ENCODE results near the gene EMILIN2.

EMILIN2 gene

DNA sequence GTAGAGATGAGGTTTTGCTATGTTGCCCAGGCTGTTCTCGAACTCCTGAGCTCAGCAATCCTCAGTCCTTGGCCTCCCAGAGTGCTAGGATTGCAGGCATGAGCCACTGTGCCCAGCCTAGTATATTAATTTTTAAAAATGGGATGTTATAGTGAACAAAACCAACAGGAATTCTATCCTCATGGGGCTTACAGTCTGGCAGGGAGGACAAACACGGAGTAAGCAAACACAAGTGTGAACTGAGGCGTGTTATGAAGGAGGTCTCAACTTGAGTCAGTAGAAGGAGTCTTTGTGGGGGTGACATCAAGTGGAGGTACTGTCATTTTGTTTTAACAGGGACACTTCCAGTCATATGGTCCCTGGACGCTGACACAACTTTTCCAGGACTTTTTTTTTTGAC lies 33.1 kb downstream of the EMILIN2 start:
- no peak for DNase-seq

DNA sequence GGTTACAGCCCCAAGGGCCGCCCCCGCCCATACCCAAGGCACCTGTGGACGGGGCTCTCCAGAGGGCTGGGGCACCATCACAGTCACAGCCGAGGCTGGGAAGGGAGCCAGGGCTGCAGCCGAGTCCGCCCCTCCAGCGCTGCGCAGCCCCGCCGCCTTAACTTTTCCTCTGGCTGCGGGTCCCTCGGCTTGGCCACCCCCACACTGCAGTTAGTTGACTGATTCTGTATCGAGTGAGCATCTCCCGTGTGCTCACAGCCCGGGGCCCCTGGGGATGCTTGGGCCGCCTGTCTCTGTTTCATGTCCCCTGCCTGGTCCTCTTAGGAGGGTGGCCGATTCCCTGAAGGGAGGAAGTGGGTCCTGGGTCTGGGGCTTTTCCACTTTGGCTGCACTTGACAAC lies 33.7 kb downstream of the EMILIN2 start:
- DNase-seq, result no peak

DNA sequence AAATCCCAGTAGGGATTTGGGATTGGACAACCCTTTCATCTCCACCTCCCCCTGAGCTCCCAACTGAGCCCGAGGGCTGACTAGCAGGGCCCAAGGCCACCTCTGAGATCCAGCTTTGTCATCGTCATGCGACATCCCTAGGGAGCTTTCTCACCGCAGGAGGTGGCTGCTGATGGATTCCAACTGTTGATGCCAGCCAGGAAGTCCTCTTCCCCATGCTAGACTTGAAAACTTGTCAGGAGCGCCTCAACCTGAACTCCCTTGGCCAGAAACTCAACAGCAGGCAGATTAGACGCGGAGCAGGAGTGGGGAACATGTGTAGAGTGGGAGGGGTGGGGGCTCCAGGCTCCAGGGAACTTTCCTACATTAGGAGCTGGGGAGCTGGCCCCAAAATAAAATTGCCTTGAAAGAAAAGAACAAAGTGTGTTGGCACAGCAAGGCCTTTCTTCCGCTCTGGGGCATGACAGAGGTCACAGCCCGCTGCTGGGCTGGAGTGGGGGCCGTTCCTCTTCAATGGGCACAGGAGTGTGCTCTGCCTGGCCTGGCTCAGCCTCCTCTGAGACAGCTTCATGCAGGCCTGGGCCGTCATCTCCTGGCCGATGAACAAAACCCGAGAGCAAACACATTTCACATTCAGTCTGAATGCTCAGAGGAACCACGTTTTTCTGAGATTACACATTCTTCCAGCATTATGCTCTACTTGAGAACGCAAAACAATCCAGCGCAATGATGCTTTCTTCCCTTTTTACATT lies 34.5 kb downstream of the EMILIN2 start:
- peak; percentile 91 for DNase-seq

DNA sequence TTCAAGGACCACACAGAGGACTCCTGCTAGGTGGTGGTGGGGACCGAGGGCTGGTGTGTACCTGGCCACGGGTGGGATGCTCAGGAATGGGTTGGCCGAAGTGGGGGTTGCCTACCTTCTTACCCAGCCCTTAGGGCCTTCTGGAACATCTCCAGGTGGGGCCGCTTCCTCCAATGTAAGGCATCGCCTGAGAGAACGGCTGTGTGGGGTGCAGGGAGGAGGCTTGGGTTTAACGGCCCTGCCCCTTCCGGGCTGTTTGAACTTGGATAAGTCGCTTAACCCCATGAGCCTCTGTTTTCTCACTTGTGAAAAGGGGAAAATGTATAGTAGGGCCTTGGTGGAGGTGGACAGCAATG lies 35.0 kb downstream of the EMILIN2 start:
- peak; percentile 57 for DNase-seq

DNA sequence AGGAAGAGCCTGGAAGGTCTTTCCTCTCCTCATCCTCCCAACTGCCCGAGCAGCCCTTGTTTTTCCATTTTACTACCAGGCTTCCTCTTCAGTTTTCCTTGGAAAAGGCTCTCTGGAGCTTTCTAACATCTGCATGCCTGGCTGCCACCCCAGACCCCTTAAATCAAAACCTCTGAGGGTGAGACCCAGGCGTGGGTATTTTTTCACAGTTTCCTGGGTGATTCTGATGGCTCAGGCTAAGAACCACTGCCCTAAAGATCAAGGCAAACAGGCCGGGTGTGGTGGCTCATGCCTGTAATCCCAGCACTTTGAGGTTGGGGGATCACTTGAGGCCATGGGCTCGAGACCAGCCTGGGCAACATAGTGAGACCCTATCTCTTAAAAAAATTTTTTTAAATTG lies 35.4 kb downstream of the EMILIN2 start:
- DNase-seq, result no peak

DNA sequence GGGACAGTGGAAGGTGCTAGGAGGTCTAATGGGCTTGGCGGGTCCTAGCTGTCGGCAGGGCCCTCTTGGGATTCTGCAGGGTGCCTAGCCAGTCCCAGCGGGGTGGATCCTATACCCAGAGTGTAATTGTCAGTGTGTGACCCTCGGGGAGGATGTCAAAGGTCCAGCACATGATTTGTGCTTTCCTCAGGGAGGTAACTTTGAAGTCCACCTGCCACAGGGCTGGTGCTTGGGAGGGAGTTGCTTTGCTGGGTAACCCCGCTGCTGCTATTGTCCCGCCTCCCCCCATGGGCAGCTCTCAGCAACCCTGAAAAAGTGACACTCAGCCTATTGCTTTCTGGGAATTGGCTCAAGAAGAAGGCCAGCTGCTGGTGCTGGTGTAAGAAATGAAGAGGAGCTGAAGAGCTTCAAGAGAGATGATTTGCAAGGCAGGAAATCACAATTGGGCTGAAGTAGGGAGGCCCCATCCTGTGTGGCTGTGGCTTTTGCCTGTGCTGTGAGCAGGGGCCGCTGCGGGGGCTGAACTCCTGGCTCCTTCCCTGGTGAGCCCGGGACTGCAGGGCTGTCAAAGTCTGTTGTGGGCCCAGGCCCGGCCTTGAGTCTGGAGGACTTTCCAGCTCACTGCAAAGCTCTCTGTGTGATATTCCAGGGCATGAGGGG lies 36.4 kb downstream of the EMILIN2 start:
- DNase-seq, result peak; percentile 62

DNA sequence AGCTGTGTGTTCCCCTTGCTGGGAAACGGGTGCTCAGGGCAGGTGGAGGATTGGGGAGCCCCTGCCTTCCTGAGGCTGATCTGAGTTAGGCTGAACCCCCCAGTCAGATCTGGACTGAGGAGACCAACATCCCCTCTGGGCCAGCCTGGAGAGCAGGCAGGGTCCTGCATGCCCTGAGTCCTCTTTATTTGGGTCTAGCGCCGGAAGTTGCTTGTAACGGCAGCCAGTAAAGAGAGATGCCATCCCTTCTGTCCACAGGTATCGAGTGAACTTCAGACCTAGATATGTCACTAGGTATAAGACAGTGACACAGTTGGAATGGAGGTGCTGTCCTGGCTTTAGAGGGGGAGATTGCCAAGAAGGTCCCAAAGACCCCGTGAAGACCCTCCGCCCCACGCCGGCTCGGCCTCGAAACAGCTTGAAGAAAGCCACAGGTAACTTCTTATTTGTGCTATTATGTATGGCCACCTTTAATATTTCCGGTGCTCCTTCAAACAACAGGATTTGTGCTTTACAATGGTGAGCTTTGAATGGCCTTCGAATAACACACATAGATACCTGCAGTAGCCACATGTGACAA lies 38.0 kb downstream of the EMILIN2 start:
- DNase-seq, result no peak

DNA sequence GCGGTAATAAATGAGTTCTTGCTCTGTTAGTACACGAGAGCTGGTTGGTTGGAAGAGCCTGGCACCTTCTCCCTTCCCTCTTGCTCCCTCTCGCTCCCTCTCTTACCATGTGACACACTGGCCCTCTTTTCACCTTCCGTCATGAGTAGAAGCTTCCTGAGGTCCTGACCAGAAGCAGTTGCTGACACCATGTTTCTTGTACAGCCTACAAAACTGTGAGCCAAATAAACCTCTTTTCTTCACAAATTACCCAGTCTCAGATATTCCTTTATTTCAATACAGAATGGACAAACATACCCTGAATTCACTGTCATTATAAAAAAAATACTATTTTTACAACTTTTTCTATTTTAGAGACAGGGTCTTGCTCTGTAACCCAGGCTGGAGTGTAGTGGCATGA lies 40.7 kb downstream of the EMILIN2 start:
- DNase-seq, result no peak

DNA sequence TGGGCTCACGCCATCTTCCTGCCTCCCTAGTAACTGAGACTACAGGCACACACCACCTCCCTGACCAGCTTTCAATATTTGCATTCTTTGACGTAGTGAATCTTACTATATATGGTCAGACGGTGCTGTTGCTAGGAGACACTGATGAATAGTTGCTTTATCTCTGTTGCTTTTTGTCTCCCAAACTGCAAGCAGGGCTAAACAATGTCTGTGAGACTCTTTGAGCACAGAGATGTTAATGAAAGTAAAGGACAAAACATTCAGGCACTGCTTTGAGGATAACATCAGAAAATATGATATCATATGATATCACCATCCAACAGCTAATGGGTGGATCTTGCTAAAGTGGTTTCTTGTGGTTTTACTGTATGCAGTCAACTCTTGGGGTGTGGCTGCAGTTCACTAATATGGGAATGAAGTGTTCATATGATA lies 43.0 kb downstream of the EMILIN2 start:
- no peak for DNase-seq

DNA sequence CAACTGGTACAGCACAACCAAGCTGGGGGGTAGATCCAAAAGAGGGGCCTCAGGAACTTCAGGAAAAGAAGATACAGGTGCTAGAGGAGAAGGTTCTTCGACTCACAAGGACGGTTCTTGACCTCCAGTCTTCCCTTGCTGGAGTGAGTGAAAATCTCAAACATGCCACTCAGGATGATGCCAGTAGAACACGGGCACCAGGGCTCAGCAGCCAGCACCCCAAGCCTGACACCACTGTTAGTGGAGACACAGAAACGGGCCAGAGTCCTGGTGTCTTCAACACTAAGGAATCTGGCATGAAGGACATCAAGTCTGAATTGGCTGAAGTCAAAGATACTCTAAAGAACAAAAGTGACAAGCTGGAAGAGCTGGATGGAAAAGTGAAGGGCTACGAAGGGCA lies 43.8 kb downstream of the EMILIN2 start:
- no peak for DNase-seq

DNA sequence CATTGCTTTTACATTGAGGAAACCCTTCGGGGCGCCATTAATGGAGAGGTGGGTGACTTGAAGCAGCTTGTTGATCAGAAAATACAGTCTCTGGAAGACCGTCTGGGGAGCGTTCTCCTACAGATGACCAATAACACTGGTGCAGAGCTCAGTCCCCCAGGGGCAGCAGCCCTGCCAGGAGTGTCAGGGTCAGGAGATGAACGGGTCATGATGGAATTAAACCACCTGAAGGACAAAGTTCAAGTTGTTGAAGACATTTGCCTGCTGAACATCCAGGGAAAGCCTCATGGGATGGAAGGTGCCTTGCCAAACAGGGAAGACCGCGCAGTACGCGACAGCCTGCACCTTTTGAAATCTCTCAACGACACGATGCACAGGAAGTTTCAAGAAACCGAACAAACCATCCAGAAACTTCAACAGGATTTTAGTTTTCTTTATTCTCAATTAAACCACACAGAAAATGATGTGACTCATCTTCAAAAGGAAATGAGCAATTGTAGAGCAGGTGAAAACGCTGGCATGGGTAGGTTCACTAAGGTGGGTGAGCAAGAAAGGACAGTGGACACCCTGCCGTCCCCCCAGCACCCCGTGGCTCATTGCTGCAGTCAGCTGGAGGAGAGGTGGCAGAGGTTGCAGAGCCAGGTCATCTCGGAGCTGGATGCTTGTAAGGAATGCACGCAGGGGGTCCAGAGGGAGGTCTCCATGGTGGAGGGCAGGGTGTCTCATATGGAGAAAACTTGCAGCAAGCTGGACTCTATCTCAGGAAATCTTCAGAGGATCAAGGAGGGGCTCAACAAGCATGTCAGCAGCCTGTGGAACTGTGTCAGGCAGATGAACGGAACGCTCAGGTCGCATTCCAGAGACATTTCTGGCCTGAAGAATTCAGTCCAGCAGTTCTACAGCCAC lies 45.0 kb downstream of the EMILIN2 start:
- DNase-seq, result no peak

DNA sequence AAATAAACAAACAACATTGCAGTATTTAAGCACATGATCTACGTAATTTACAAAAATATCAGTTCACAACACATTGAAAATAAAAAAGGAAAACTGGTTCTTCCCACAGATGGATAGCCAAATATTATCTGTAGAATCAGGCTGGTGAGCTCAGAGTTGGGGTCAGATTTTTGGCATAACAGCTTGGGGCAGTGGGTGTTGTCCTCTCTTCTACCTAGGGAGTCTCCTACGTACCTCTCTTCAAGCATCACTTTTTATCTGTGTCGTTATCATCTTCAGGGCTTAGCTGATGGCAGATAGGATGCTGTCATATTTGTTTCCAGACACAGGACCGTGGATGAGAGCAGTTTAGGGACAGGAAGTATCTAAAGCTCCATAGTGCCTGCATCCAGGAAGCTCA lies 46.2 kb downstream of the EMILIN2 start:
- DNase-seq, result no peak

DNA sequence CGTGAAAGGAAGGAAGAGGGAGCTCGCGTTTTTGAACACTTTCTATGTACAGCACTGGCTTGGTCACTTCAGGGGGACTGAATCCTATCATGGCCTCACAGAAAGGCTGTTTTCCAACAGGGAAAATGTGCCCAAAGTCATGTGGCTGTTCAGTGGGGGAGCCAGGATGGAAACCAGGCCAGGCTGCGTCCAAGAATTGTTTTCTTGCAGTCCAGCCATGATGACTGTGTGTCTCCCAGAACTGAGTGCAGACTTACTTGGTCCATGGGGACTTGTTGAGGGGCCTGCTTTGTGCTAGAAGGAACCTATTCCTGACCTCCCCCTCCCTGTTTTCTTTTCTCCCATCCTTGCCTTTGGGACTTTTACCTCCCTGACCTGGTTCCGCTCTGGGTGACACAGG lies 46.9 kb downstream of the EMILIN2 start:
- no peak for DNase-seq

DNA sequence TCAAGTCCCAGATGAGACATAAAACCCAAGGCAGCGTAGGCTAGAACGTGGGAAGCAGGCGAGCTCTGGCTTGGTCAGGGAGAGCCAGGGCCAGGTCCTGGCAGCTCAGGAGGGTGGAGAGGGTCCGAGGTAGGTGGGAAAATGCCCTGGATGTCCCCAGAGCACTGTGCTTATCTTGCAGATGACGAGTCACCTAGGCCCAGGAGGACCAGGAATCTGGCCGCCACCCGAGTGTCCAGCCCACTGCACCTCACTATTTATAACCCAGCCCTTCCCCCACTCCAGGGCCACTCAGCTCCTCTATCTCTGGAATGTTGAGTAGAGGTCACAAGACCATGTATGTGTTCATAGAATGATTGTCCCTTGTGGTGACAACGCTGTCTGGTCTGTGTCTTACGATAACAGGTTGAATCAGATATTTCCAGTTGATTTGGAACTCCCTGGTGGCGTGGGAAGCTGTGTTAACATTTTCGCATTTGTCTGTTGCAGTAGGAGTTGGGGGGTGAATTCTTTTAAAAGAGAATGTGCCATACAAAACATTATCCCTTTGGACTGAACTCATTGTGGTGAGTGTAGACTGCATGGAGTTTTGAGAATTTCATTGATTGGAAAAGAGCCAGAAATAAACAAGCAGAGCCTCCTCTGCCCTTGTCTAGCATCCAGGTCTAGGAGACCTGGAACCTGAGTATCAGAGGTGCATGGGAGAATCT lies 47.5 kb downstream of the EMILIN2 start:
- DNase-seq, result no peak

DNA sequence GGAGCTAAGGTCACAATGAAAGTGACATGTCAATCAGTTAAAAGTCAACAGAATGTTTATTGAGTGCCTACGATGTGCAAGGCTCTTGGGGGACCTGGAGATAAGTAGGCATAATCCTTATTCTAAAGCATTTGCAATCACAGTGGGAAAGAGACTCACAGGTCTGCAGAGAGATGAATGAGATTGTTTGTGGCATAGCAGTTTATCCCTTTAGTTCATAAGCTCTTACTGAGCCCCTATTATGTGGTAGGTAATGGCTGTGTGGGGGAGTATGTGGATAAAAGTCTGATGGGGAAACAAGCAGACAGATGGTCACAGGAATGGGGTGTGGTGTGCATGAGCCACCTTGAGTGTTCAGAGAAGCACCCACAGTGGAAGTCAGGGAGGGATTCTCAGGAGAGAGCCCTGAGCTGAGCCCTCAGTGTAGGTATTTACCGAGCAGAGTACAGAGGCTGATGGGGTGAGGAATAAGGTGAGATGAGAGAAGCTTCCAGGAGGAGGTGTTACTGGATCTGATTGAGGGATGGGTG lies 48.1 kb downstream of the EMILIN2 start:
- DNase-seq, result no peak

DNA sequence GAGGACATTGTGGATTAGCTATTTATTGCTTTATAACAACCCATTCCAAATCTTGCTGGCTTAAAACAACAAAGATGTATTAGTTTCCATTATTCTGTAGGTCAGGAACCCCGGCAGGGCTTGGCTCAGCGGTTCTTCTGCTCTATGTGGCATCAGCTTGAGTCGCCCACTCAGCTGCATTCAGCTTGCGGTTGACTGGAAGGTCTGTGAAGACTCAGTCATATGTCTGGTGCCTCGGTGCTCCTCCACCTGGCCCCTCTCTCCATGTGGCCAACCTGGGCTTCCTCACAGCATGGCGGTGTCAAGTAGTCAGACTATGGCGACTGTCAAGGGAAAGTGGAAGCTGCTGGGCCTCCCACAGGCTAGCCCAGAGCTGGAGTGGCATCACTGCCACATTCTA lies 48.6 kb downstream of the EMILIN2 start:
- peak; percentile 5 for DNase-seq

DNA sequence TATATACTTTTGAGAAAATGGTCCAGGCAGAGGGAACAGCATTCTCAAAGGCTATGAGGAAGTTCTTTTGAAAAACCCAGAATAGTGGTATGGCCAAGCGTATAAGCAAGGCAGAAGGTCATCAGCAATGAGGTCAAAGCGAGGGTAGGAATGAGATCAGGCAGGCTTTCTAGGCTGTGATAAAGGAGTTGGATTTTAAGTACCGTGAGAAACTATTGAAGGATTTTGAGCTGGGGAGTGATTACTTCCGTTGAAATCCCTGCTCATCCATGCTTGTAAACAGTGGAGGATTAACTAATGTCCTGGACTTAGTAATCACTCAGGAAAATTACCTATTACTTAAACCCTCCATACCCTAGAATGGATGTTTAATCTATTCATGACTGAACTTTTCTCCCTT lies 50.2 kb downstream of the EMILIN2 start:
- peak; percentile 4 for DNase-seq

DNA sequence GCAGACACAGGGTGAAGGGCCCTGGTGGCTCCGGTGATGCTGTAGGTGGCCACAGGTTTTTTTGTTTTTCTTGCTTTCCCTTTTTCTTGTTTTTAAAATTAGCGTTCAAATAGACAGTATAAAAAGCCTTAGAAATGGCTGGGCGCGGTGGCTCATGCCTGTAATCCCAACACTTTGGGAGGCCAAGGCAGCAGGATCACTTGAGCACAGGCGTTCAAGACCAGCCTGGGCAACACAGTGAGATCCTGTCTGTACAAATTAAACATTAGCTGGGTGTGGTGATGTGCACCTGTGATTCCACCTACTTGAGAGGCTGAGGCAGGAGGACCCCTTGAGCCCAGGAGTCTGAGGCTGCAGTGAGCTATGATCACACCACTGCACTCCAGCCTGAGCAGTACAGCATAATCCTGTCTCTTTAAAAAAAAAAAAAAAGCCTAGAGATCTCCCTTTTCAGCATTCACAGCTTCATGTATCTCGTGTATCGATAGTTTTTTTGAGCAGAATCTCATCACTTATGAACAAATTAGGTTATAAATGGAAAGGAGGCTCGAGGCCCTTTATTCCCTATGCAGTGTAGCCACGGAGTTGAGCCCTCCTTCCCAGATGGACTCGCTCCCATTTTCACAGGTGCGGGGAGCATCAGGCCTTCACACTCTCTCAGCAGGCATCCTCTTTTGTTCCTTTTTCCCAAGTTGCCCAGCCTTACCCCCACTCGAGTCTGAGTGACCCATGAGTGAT lies 50.8 kb downstream of the EMILIN2 start:
- peak; percentile 48 for DNase-seq

DNA sequence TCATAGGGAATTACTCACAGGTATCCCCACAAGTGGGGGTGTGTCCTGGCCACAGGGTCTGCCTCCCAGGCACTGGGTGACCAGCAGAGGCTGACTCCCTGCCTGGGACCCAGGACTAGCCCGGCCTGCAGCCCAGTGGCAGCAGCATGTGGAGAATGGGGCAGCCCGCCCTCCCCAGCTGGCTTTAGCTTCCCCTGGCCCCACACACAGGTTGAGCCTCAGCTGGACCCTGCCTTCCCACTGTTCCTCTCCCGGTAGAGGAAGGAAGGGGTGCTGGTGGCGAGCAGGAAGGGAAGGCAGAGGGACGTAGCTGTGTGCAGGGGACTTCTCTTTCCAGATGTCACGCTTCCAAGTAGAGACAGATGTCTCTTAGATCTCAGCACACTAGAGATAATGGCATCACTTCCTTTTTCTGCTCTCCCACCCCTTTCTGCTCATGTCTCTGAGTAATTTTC lies 51.4 kb downstream of the EMILIN2 start:
- peak; percentile 68 for DNase-seq

DNA sequence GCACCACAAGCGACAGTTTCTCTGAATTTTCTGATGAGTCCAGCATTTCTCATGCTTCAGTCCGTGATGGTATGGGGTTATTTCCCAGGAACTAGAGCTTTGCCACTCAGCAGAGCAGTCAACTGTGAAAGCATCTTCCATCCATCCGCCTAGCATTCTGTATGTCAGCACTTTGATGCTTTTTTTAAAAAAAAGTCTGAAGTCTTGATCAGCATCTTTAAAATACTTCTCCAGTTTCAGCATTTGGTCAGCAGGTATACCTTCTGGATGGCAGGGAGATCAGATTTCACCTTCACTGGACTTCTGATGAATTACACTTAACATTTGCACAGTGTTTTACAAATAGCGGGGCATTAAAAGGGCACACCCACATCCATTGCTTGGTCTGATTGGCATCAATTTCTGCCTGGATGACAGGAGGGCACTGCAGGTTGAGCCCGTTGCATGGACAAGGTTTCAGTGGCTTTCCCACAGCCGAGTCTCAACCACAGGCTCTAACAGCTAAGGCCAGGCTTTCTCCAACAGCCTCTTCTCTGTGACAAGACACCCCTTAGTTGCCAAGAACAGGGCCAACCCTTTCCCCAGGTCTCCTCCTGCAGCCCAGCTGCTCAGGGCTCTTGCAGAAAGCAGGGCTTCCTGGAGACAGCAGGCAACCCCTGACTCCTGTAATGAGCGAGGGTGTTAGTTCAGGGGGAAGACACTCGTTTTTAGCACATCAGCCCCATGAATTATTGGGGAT lies 54.0 kb downstream of the EMILIN2 start:
- DNase-seq, result peak; percentile 39
